ENCODE measurements around the gene ADAM23.

ADAM23 gene

GRCh38 chr2:206478340-206478739 is 35.0 kb downstream of the ADAM23 start:
- Histone ChIP-seq H3K4me3 (ENCODE audit: low read depth in 1 of 2, low read length in 2 of 2) (no peak overlapping the region), H3K36me3 (ENCODE audit: insufficient read depth, low read length) (no peaks in the 10 kb centered on the region), H3K27ac (ENCODE audit: low read depth, low read length) (no peak overlapping the region), H3K4me1 (ENCODE audit: insufficient read depth, low read length) (no peaks in the 10 kb centered on the region), H3K27me3 (ENCODE audit: control insufficient read depth in 1 of 2, insufficient read depth in 2 of 2, low read length in 2 of 2) (no peaks in the 10 kb centered on the region), H3K9me3 (ENCODE audit: low read length) (no peaks in the 10 kb centered on the region), H3K9ac (ENCODE audit: low read length) (no peak overlapping the region)

- Histone ChIP-seq H3K9me3 (ENCODE audit: low read length) (no peaks in the 10 kb centered on the region), H3K27me3 (ENCODE audit: control insufficient read depth in 1 of 2, insufficient read depth in 2 of 2, low read length in 2 of 2) (no peaks in the 10 kb centered on the region), H3K27ac (ENCODE audit: low read depth, low read length) (no peak overlapping the region), H3K36me3 (ENCODE audit: insufficient read depth, low read length) (no peaks in the 10 kb centered on the region), H3K4me3 (ENCODE audit: low read depth in 1 of 2, low read length in 2 of 2) (no peak overlapping the region), H3K9ac (ENCODE audit: low read length) (no peak overlapping the region), H3K4me1 (ENCODE audit: insufficient read depth, low read length) (no peaks in the 10 kb centered on the region)
These were observed 36.8 kb downstream of the ADAM23 start for GRCh38 chr2:206480161-206480560.

GRCh38 chr2:206480620-206481019 is 37.3 kb downstream of the ADAM23 start:
- Histone ChIP-seq H3K27me3 (ENCODE audit: control insufficient read depth in 1 of 2, insufficient read depth in 2 of 2, low read length in 2 of 2) (no peaks in the 10 kb centered on the region), H3K9me3 (ENCODE audit: low read length) (no peaks in the 10 kb centered on the region), H3K36me3 (ENCODE audit: insufficient read depth, low read length) (no peaks in the 10 kb centered on the region), H3K9ac (ENCODE audit: low read length) (no peak overlapping the region), H3K27ac (ENCODE audit: low read depth, low read length) (no peak overlapping the region), H3K4me1 (ENCODE audit: insufficient read depth, low read length) (no peaks in the 10 kb centered on the region), H3K4me3 (ENCODE audit: low read depth in 1 of 2, low read length in 2 of 2) (no peak overlapping the region)

GRCh38 chr2:206481056-206481455 is 37.7 kb downstream of the ADAM23 start:
- no peak overlapping the region for H3K9ac ChIP-seq (ENCODE audit: low read length)
- no peak overlapping the region for H3K4me3 ChIP-seq (ENCODE audit: low read depth in 1 of 2, low read length in 2 of 2)
- H3K36me3 ChIP-seq (ENCODE audit: insufficient read depth, low read length), result no peaks in the 10 kb centered on the region
- no peak overlapping the region for H3K27ac ChIP-seq (ENCODE audit: low read depth, low read length)
- H3K4me1 ChIP-seq (ENCODE audit: insufficient read depth, low read length), result no peaks in the 10 kb centered on the region
- no peaks in the 10 kb centered on the region for H3K27me3 ChIP-seq (ENCODE audit: control insufficient read depth in 1 of 2, insufficient read depth in 2 of 2, low read length in 2 of 2)
- no peaks in the 10 kb centered on the region for H3K9me3 ChIP-seq (ENCODE audit: low read length)

- Histone ChIP-seq H3K27ac (ENCODE audit: low read depth, low read length) (no peak overlapping the region), H3K27me3 (ENCODE audit: control insufficient read depth in 1 of 2, insufficient read depth in 2 of 2, low read length in 2 of 2) (no peaks in the 10 kb centered on the region), H3K9me3 (ENCODE audit: low read length) (no peaks in the 10 kb centered on the region), H3K36me3 (ENCODE audit: insufficient read depth, low read length) (no peaks in the 10 kb centered on the region), H3K4me3 (ENCODE audit: low read depth in 1 of 2, low read length in 2 of 2) (no peak overlapping the region), H3K9ac (ENCODE audit: low read length) (no peak overlapping the region), H3K4me1 (ENCODE audit: insufficient read depth, low read length) (no peaks in the 10 kb centered on the region)
These were observed 38.8 kb downstream of the ADAM23 start for GRCh38 chr2:206482123-206482522.

- no peaks in the 10 kb centered on the region for H3K36me3 ChIP-seq (ENCODE audit: insufficient read depth, low read length)
- H3K4me3 ChIP-seq (ENCODE audit: low read depth in 1 of 2, low read length in 2 of 2), result no peak overlapping the region
- no peaks in the 10 kb centered on the region for H3K9me3 ChIP-seq (ENCODE audit: low read length)
- H3K27me3 ChIP-seq (ENCODE audit: control insufficient read depth in 1 of 2, insufficient read depth in 2 of 2, low read length in 2 of 2), result no peaks in the 10 kb centered on the region
- no peaks in the 10 kb centered on the region for H3K4me1 ChIP-seq (ENCODE audit: insufficient read depth, low read length)
- H3K9ac ChIP-seq (ENCODE audit: low read length), result no peak overlapping the region
- no peak overlapping the region for H3K27ac ChIP-seq (ENCODE audit: low read depth, low read length)
These were observed 39.3 kb downstream of the ADAM23 start for GRCh38 chr2:206482633-206483032.

- no peak overlapping the region for H3K4me3 ChIP-seq (ENCODE audit: low read depth in 1 of 2, low read length in 2 of 2)
- no peaks in the 10 kb centered on the region for H3K4me1 ChIP-seq (ENCODE audit: insufficient read depth, low read length)
- H3K27ac ChIP-seq (ENCODE audit: low read depth, low read length), result no peak overlapping the region
- no peaks in the 10 kb centered on the region for H3K9me3 ChIP-seq (ENCODE audit: low read length)
- no peaks in the 10 kb centered on the region for H3K36me3 ChIP-seq (ENCODE audit: insufficient read depth, low read length)
- no peak overlapping the region for H3K9ac ChIP-seq (ENCODE audit: low read length)
- H3K27me3 ChIP-seq (ENCODE audit: control insufficient read depth in 1 of 2, insufficient read depth in 2 of 2, low read length in 2 of 2), result no peaks in the 10 kb centered on the region
These were observed 44.7 kb downstream of the ADAM23 start for GRCh38 chr2:206488053-206488452.

GRCh38 chr2:206488623-206489022 is 45.3 kb downstream of the ADAM23 start:
- no peaks in the 10 kb centered on the region for H3K36me3 ChIP-seq (ENCODE audit: insufficient read depth, low read length)
- H3K4me1 ChIP-seq (ENCODE audit: insufficient read depth, low read length), result no peaks in the 10 kb centered on the region
- no peak overlapping the region for H3K9ac ChIP-seq (ENCODE audit: low read length)
- no peak overlapping the region for H3K4me3 ChIP-seq (ENCODE audit: low read depth in 1 of 2, low read length in 2 of 2)
- H3K27ac ChIP-seq (ENCODE audit: low read depth, low read length), result no peak overlapping the region
- H3K9me3 ChIP-seq (ENCODE audit: low read length), result no peaks in the 10 kb centered on the region
- no peaks in the 10 kb centered on the region for H3K27me3 ChIP-seq (ENCODE audit: control insufficient read depth in 1 of 2, insufficient read depth in 2 of 2, low read length in 2 of 2)

GRCh38 chr2:206494061-206494460 is 50.7 kb downstream of the ADAM23 start:
- no peaks in the 10 kb centered on the region for H3K4me1 ChIP-seq (ENCODE audit: insufficient read depth, low read length)
- no peaks in the 10 kb centered on the region for H3K27me3 ChIP-seq (ENCODE audit: control insufficient read depth in 1 of 2, insufficient read depth in 2 of 2, low read length in 2 of 2)
- no peak overlapping the region for H3K4me3 ChIP-seq (ENCODE audit: low read depth in 1 of 2, low read length in 2 of 2)
- no peak overlapping the region for H3K9ac ChIP-seq (ENCODE audit: low read length)
- no peaks in the 10 kb centered on the region for H3K9me3 ChIP-seq (ENCODE audit: low read length)
- no peaks in the 10 kb centered on the region for H3K36me3 ChIP-seq (ENCODE audit: insufficient read depth, low read length)
- no peak overlapping the region for H3K27ac ChIP-seq (ENCODE audit: low read depth, low read length)

GRCh38 chr2:206502729-206503128 is 59.4 kb downstream of the ADAM23 start:
- no peaks in the 10 kb centered on the region for H3K9me3 ChIP-seq (ENCODE audit: low read length)

GRCh38 chr2:206511283-206511682 is 68.0 kb downstream of the ADAM23 start:
- Histone ChIP-seq H3K27ac (ENCODE audit: low read depth, low read length) (no peak overlapping the region), H3K36me3 (ENCODE audit: insufficient read depth, low read length) (no peaks in the 10 kb centered on the region), H3K9me3 (ENCODE audit: low read length) (no peaks in the 10 kb centered on the region), H3K4me3 (ENCODE audit: low read depth in 1 of 2, low read length in 2 of 2) (no peak overlapping the region), H3K9ac (ENCODE audit: low read length) (no peak overlapping the region), H3K4me1 (ENCODE audit: insufficient read depth, low read length) (no peaks in the 10 kb centered on the region), H3K27me3 (ENCODE audit: control insufficient read depth in 1 of 2, insufficient read depth in 2 of 2, low read length in 2 of 2) (no peaks in the 10 kb centered on the region)

More at GRCh38 chr2:206502729-206503128, 59.4 kb downstream of the ADAM23 start:
- Histone ChIP-seq H3K4me3 (ENCODE audit: low read depth in 1 of 2, low read length in 2 of 2) (no peak overlapping the region), H3K27me3 (ENCODE audit: control insufficient read depth in 1 of 2, insufficient read depth in 2 of 2, low read length in 2 of 2) (no peaks in the 10 kb centered on the region), H3K9ac (ENCODE audit: low read length) (no peak overlapping the region), H3K4me1 (ENCODE audit: insufficient read depth, low read length) (no peaks in the 10 kb centered on the region), H3K27ac (ENCODE audit: low read depth, low read length) (no peak overlapping the region), H3K36me3 (ENCODE audit: insufficient read depth, low read length) (no peaks in the 10 kb centered on the region)

GRCh38 chr2:206512999-206513398 is 69.7 kb downstream of the ADAM23 start:
- Histone ChIP-seq H3K36me3 (ENCODE audit: insufficient read depth, low read length) (no peaks in the 10 kb centered on the region), H3K9ac (ENCODE audit: low read length) (no peak overlapping the region), H3K4me1 (ENCODE audit: insufficient read depth, low read length) (no peaks in the 10 kb centered on the region), H3K9me3 (ENCODE audit: low read length) (no peaks in the 10 kb centered on the region), H3K4me3 (ENCODE audit: low read depth in 1 of 2, low read length in 2 of 2) (no peak overlapping the region), H3K27me3 (ENCODE audit: control insufficient read depth in 1 of 2, insufficient read depth in 2 of 2, low read length in 2 of 2) (no peaks in the 10 kb centered on the region), H3K27ac (ENCODE audit: low read depth, low read length) (no peak overlapping the region)
